K562 (cell line): ENCODE data around the gene NPAS2. TPM values are rescaled to one million over a fixed set of nuclear protein-coding genes. Genes with fewer than 3 reads are reported as not detected.

Experiments
- ATAC-seq: fragments of 200-7000 bp; cut with Tn5 transposase; 3 replicates; pipeline ENCODE4 v1.9.1; 2020; ENCODE audit warnings: moderate library complexity
- BruUV-seq: library from RNA; stranded (reverse); fragments of 400-500 nt; replicated peaks from 2 replicates; lab custom pipeline; 2021; lab: Mats Ljungman, UMichigan
- CTCF ChIA-PET: fragments of 300-600 bp; formaldehyde crosslinking; extraction: SDS; loops from one replicate; lab custom pipeline; 2021; ENCODE audit warnings: low intra/inter-chr PET ratio; lab: Yijun Ruan, JAX
- POLR2A ChIA-PET: fragments of 300-600, 350-650 bp; sonication (Branson Sonifier 250); formaldehyde crosslinking; extraction: SDS; loops from one replicate; lab custom pipeline; 2021; ENCODE audit warnings: antibody characterized with exemption, inconsistent platforms; lab: Yijun Ruan, JAX
- DNase-seq, 4 experiments: peaks; one replicate each; pipeline versions ENCODE4 v3.0.0 to v3.0.0-alpha.2; 2011 to 2018; ENCODE audit warnings: low spot score in 3 of 4, mixed read lengths in 3 of 4; ENCODE audit errors: extremely low read depth in 1 of 4
- FAIRE-seq: peaks from 2 replicates; lab custom pipeline; 2011; peaks lifted over from hg19 to GRCh38; lab: Jason Lieb, UNC
- H2AFZ ChIP-seq: 2 replicates; pipeline ENCODE4 v1.6.0; 2011; ENCODE audit warnings: low read depth, low read length, control low read depth, inconsistent platforms
- H3K27ac ChIP-seq: fragments of 200-600 bp; 3 replicates; pipeline ENCODE4 v1.8.0; 2011; ENCODE audit warnings: low read depth, mild to moderate bottlenecking, control low read depth, inconsistent platforms, low read length, moderate library complexity, mixed read lengths; ENCODE audit errors: extremely low read depth
- H3K27me3 ChIP-seq, 2 experiments: fragments of 300-600 bp in 1 of 2; 2 replicates in 1 of 2; 3 replicates in 1 of 2; pipeline versions ENCODE4 v1.6.0 to v1.8.0; 2011; ENCODE audit warnings: inconsistent platforms in 2 of 2, low read length in 2 of 2, mild to moderate bottlenecking in 1 of 2, mixed read lengths in 1 of 2, moderate library complexity in 1 of 2; ENCODE audit not compliant: control insufficient read depth in 2 of 2, insufficient read depth in 2 of 2
- H3K36me3 ChIP-seq: fragments of 300-600 bp; 3 replicates; pipeline ENCODE4 v1.8.0; 2011; ENCODE audit warnings: mild to moderate bottlenecking, low read length, inconsistent platforms; ENCODE audit not compliant: control insufficient read depth, insufficient read depth
- H3K4me1 ChIP-seq, 2 experiments: fragments of 200-600 bp in 1 of 2; replicated peaks in 1 of 2; 2 replicates in 1 of 2; 3 replicates in 1 of 2; pipeline versions ENCODE4 v1.5.1 to v1.8.0; 2011; ENCODE audit warnings: inconsistent platforms in 2 of 2, low read length in 2 of 2, mild to moderate bottlenecking in 1 of 2, mixed read lengths in 1 of 2, moderate library complexity in 1 of 2; ENCODE audit not compliant: control insufficient read depth in 2 of 2, insufficient read depth in 2 of 2
- H3K4me2 ChIP-seq: 2 replicates; pipeline ENCODE4 v1.6.1; 2011; ENCODE audit warnings: low read length, control low read depth, inconsistent platforms, mixed read lengths; ENCODE audit not compliant: insufficient read depth
- H3K4me3 ChIP-seq: fragments of 200-600 bp; sonication (generic), shearing (Covaris generic); 2 replicates; pipeline ENCODE4 v1.5.1; 2016; ENCODE audit warnings: control low read depth, inconsistent platforms
- H3K79me2 ChIP-seq: fragments of 200-600 bp; 3 replicates; pipeline ENCODE4 v1.8.0; 2011; ENCODE audit warnings: low read length, inconsistent platforms; ENCODE audit not compliant: control insufficient read depth, insufficient read depth
- H3K9ac ChIP-seq, 2 experiments: 2 replicates each; pipeline versions ENCODE4 v1.6.0 to v1.6.1; 2011; ENCODE audit warnings: low read depth in 2 of 2, low read length in 2 of 2, control low read depth in 1 of 2, inconsistent platforms in 1 of 2, mild to moderate bottlenecking in 1 of 2, mixed read lengths in 1 of 2; ENCODE audit not compliant: insufficient read depth in 1 of 2
- H3K9me1 ChIP-seq: one replicate; pipeline ENCODE4 v1.6.0; 2011; ENCODE audit warnings: inconsistent platforms, mild to moderate bottlenecking, low read length, moderate library complexity; ENCODE audit not compliant: control insufficient read depth, insufficient read depth
- H3K9me3 ChIP-seq: replicated peaks from 2 replicates; pipeline ENCODE4 v1.5.1; 2011; ENCODE audit warnings: low read depth, low read length, inconsistent platforms; ENCODE audit not compliant: control insufficient read depth, insufficient read depth
- H4K20me1 ChIP-seq: replicated peaks from 2 replicates; pipeline ENCODE4 v1.6.1; 2011; ENCODE audit warnings: low read length, inconsistent platforms, mixed read lengths; ENCODE audit not compliant: control insufficient read depth, insufficient read depth
- ARID3A ChIP-seq: IDR thresholded peaks from 2 replicates; pipeline ENCODE4 v1.6.1; 2012; ENCODE audit warnings: low read depth, low read length, improper control_type of control experiment, borderline replicate concordance
- EWSR1 ChIP-seq: fragments of 450-650 bp; IDR thresholded peaks from 2 replicates; pipeline ENCODE4 v1.6.1; 2018; ENCODE audit warnings: borderline replicate concordance, mild to moderate bottlenecking, low read depth, moderate library complexity; ENCODE audit not compliant: partially characterized antibody
- PHF20 ChIP-seq: fragments of 450-650 bp; IDR thresholded peaks from 2 replicates; pipeline ENCODE4 v1.6.1; 2018; ENCODE audit not compliant: partially characterized antibody
- SUPT5H ChIP-seq: fragments of 450-650 bp; IDR thresholded peaks from 2 replicates; pipeline ENCODE4 v1.6.1; 2016
- TEAD1 ChIP-seq, 2 experiments: fragments of 450-650 bp in 1 of 2; sonication (generic) in 1 of 2; formaldehyde crosslinking; IDR thresholded peaks; 2 replicates each; pipeline versions ENCODE4 v1.4.0 to v1.8.0; 2020 to 2022; ENCODE audit warnings: mild to moderate bottlenecking in 2 of 2, missing genetic modification reagents in 1 of 2
- THRA ChIP-seq: fragments of 450-650 bp; IDR thresholded peaks from 2 replicates; pipeline ENCODE4 v1.6.1; 2017; ENCODE audit warnings: mild to moderate bottlenecking, moderate library complexity
- ZNF134 ChIP-seq: fragments of 250-450 bp; sonication (Bioruptor Pico); conservative IDR thresholded peaks from 2 replicates; pipeline ENCODE4 v1.4.0; 2020
- ZNF217 ChIP-seq: sonication (generic); formaldehyde crosslinking; IDR thresholded peaks from 2 replicates; pipeline ENCODE4 v1.8.0; 2022; ENCODE audit warnings: mild to moderate bottlenecking, missing genetic modification reagents
- ZNF584 ChIP-seq: fragments of 200-800 bp; sonication (Bioruptor generic); IDR thresholded peaks from 2 replicates; pipeline ENCODE4 v1.6.1; 2016; ENCODE audit warnings: low read depth, mild to moderate bottlenecking, missing genetic modification characterization, missing compliant biosample characterization
- ZNF77 ChIP-seq: fragments of 250-450 bp; sonication (Bioruptor Pico); IDR thresholded peaks from 2 replicates; pipeline ENCODE4 v1.5.0; 2020
- WGBS: fragments of 100-300 bp; shearing (Covaris generic); methylation state at CpG from one replicate; pipeline ENCODE4 v1.1.6; 2016; ENCODE audit warnings: low coverage, mixed read lengths; ENCODE audit not compliant: insufficient coverage; ENCODE audit errors: missing lambda C conversion rate; 5-methylcytosine and 5-hydroxymethylcytosine counted together
- in situ Hi-C: fragments of 300-500 bp; cut with MboI; formaldehyde crosslinking; loops from 4 replicates; pipeline ENCODE4 v1.15.0; 2018; ENCODE audit warnings: inconsistent platforms, mixed read lengths
- intact Hi-C: fragments of 100-400 bp; cut with micrococcal nuclease; formaldehyde crosslinking; loops from 2 replicates; pipeline ENCODE4 v1.14.2; 2022
- polyA plus RNA-seq, 8 experiments: library from polyadenylated mRNA; depleted of rRNA in 4 of 8; stranded (reverse) in 5 of 8; unstranded in 3 of 8; fragments of >200 nt; fragmentation: Nextera tagmentation in 2 of 8; fragmentation: Illumina TruSeq in 1 of 8; extraction: Ambion mirVana in 2 of 8; extraction: Trizol in 1 of 8; gene quantifications; 2 replicates each; pipeline versions ENCODE4 v1.2.1 to v1.2.3, GENCODE V29; 2011 to 2014; ENCODE audit warnings: inconsistent platforms in 1 of 8, missing spikeins in 1 of 8
- total RNA-seq, 7 experiments: library from RNA; depleted of rRNA in 6 of 7; stranded (reverse); fragments of >200 nt in 6 of 7; fragmentation: Illumina TruSeq in 2 of 7; extraction: Trizol in 2 of 7; gene quantifications; 2 replicates each; pipeline versions ENCODE4 v1.2.1 to v1.2.3, GENCODE V29; 2011 to 2021; ENCODE audit warnings: low replicate concordance in 1 of 7

The NPAS2 gene
- total and polyA plus RNA-seq, 9 of the 15 experiments (the other 6 are each of a cell fraction or from before 2014, with no cell fraction given) = 0.06 to 0.29 (median 0.07) TPM; not detected in 5

GRCh38 chr2:100982431-100982861 lies 162.5 kb downstream of the NPAS2 start:
- no peak overlapping the region; a peak in 1 of 4 replicates for H3K9ac ChIP-seq
- peaks cover 24 to 62% of the 10 kb centered on the region in 2 experiments for H3K27me3 ChIP-seq
- no peaks in the 10 kb centered on the region for H3K9me3 ChIP-seq
- no TSS peak for BruUV-seq
- no peaks in the 10 kb centered on the region for H3K9me1 ChIP-seq
- H4K20me1 ChIP-seq = peaks cover 7% of the 10 kb centered on the region; the same call in 1 of the 2 replicates
- H3K4me3 ChIP-seq = no peak overlapping the region
- no peak overlapping the region for H3K4me2 ChIP-seq
- H2AFZ ChIP-seq = no peak overlapping the region
- TF ChIP-seq ZNF77 (CRISPR knock-in tag) (no peak), THRA (no peak), ZNF134 (CRISPR knock-in tag) (no peak), ARID3A (no peak), ZNF217 (CRISPR knock-in tag) (no peak), PHF20 (no peak), TEAD1 (CRISPR knock-in tag; IDR thresholded peaks at IDR 0.05) (no peak), ZNF584 (CRISPR knock-in tag) (no peak), SUPT5H (no peak), EWSR1 (no peak)
- FAIRE-seq = no peak
- DNase-seq = no peak
- H3K79me2 ChIP-seq = no peaks in the 10 kb centered on the region
- no peak overlapping the region for H3K27ac ChIP-seq
- in situ Hi-C loops (no loop called here), intact Hi-C loops (loop anchor here (10.0 kb wide), 2 partner anchors 158 to 558 kb away; partner anchors contain the start of gene NPAS2)
- 0 out of 5 replicates have a peak, but pooled peaks cover 0 to 4% of the 10 kb centered on the region in 2 experiments for H3K4me1 ChIP-seq
- H3K36me3 ChIP-seq = no peaks in the 10 kb centered on the region
- no peak for ATAC-seq
- 6% methylated on average over 7 of the region's 8 CpGs for WGBS
- CTCF ChIA-PET = no interaction called here
- POLR2A ChIA-PET = interaction anchor here (0.8 to 1.0 kb wide), 3 partner anchors 11 to 22 kb away, joined by 3 read pairs; no protein-coding TSS in a partner anchor
